RWPE1 (cell line): ENCODE results near the gene FAM174C.

Experiments
- CTCF ChIA-PET: fragments of 350-600 bp; sonication (Branson Sonifier 250); formaldehyde crosslinking; extraction: SDS; loops from one replicate; lab custom pipeline; 2021; lab: Yijun Ruan, JAX
- POLR2A ChIA-PET: fragments of 400-600 bp; formaldehyde crosslinking; extraction: SDS; loops from one replicate; lab custom pipeline; 2020; ENCODE audit warnings: antibody characterized with exemption; ENCODE audit not compliant: low non-redundant PET; lab: Yijun Ruan, JAX
- DNase-seq: peaks from one replicate; pipeline ENCODE4 v3.0.0; 2012; ENCODE audit warnings: low spot score
- H3K27ac ChIP-seq: fragments of 450-650 bp; 2 replicates; pipeline ENCODE4 v1.5.1; 2017
- TF ChIP-seq, protein P1 (sequence below): fragments of 450-650 bp; conservative IDR thresholded peaks from 2 replicates; pipeline ENCODE4 v1.5.1; 2017; ENCODE audit warnings: low read depth, mild to moderate bottlenecking

Gene FAM174C

GRCh38 chr19:1310853-1311180 lies 35.5 kb downstream of the FAM174C start:
- no peak for DNase-seq
- POLR2A ChIA-PET = no interaction called here
- CTCF ChIA-PET = interaction anchor here (1.4 kb wide), 1 partner anchor 31 kb away, joined by 3 read pairs; no protein-coding TSS in a partner anchor

DNA sequence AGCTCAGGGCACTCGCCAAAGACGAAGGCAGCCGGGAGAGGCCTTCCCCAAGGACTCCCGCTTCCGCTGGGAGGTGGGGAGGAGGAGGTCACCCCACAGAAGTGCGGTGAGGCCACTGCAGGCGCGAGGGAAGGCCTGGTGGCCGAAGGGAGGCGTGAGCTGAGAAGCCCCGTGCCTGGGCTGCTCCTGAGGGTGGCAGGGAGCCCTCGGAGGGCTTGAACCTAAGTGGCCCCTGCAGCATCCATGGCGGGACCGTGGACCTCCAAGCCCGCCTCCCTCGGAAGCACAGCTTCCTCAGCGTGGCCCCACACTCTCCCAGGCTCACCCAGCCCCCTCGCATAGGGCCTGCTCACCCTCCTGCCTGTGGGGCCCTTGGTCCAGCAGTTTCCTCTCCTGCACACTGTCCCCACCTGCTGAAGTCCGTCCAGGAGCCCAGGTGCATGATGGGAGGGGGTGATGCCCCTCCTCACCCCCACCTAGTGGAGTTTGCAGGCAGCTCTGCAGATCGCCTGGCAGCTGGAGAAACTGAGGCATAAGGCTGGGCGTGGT lies 36.3 kb downstream of the FAM174C start:
- CTCF ChIA-PET = interaction anchor here (0.5 to 1.4 kb wide), 2 partner anchors 31 to 32 kb away, joined by 3 read pairs; no protein-coding TSS in a partner anchor
- no peak for DNase-seq
- POLR2A ChIA-PET = no interaction called here
- peak overlapping the region; percentile 92 for H3K27ac ChIP-seq
- TF ChIP-seq, protein P1, sequence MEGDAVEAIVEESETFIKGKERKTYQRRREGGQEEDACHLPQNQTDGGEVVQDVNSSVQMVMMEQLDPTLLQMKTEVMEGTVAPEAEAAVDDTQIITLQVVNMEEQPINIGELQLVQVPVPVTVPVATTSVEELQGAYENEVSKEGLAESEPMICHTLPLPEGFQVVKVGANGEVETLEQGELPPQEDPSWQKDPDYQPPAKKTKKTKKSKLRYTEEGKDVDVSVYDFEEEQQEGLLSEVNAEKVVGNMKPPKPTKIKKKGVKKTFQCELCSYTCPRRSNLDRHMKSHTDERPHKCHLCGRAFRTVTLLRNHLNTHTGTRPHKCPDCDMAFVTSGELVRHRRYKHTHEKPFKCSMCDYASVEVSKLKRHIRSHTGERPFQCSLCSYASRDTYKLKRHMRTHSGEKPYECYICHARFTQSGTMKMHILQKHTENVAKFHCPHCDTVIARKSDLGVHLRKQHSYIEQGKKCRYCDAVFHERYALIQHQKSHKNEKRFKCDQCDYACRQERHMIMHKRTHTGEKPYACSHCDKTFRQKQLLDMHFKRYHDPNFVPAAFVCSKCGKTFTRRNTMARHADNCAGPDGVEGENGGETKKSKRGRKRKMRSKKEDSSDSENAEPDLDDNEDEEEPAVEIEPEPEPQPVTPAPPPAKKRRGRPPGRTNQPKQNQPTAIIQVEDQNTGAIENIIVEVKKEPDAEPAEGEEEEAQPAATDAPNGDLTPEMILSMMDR = no peak

More at GRCh38 chr19:1310853-1311180, 35.5 kb downstream of the FAM174C start:
- TF ChIP-seq, protein P1 = no peak
- H3K27ac ChIP-seq = no peak overlapping the region

DNA sequence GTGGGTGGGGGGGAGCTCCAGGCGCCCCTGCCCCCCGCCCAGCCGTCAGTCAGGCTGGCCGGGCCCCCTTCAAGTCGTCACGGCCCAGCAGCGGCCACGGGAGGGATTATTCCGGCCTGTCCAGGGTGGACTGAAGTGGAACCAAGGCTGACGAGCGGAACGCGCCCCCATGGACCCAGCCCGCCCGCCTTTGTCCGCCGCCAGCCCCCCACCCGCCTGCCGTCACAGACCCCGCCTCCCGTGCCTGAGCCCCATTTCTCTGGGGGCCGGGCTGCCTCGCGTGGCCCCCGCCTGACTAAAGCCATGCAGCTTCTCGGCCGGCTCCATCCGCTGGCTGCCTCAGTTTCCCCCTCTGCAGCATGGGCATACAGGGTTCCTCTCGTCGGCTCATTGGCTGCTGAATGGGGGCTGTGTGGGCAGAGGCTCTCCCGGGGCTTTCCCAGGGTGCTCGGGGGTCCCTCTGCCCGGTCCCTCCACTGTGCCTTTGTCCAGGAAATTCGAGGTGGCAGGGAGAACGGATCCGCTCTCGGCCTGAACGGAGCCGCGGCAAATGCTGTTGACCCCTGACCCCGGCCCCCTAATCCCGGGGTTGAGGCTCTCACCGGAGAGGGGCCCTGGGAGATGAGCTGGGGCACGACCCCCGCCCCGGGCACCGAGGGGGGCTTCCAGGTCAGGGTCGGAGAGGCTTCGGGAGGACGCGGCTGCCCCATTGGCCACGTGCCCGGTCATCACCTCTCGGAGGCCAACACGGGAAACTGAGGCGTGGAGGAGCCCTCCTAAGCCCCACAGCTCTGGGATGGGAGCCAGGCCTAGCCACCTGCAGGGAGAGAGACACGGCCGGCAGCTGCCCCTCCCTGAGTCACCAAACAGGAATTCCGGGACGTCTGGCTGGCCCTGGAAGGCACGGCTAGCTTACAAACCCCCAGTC lies 37.7 kb downstream of the FAM174C start:
- CTCF ChIA-PET = interaction anchor here (0.7 kb wide), 1 partner anchor 153 kb away, joined by 3 read pairs; no protein-coding TSS in a partner anchor
- TF ChIP-seq, protein P1 = no peak
- DNase-seq = peak; percentile 93
- H3K27ac ChIP-seq = peak overlapping the region; percentile 92
- POLR2A ChIA-PET = no interaction called here

DNA sequence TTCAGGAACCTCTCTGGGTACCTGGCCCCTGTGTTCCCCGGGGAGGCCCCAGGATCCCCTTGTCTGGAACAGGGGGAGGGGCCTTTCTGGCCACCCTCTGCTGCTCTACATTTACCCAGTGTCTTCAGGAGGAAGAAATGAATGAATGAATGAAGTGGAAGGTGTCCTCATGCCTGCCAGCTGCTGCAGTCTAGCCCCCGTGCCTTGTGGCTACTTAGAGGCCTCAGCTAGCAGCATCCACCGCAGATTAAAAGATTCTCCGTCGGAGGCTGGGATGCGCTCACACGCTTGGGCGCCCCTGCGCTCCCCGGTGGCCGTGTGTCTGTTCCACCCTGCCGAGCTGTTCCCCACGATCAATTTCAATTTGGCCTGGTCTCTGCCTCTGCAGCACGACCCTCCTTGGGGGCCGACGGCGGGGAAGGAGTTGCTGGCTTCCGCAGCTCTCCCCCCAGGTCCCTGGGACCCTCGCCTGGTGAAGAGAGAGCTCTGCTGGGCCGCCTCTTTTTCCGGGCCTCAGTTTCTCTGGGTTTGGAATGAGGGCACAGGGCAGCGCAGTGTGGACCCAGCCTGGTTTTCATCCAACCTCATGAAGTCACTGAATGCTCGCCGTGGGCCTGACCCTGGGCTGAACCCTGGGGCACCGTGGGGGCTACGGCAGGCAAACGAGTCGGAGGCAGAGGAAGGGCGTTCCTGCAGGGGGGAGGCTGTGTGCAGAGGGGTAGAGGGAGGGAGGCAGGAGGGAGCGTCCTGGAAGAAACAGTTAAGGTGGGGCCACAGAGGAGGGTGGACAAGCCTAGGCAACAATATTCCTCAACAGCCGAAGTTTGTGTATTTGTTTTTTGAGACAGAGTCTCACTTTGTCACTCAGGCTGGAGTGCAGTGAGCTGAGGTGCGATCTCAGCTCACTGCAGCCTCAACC lies 38.6 kb downstream of the FAM174C start:
- ChIA-PET CTCF (interaction anchor here (0.6 to 0.8 kb wide), 3 partner anchors 54 to 152 kb away, joined by 3 to 5 read pairs (median 3); no protein-coding TSS in a partner anchor), POLR2A (no interaction called here)
- TF ChIP-seq, protein P1 = no peak
- DNase-seq = no peak
- H3K27ac ChIP-seq = peak overlapping the region; percentile 92

GRCh38 chr19:1315470-1316166 lies 40.3 kb downstream of the FAM174C start:
- H3K27ac ChIP-seq = peak overlapping the region; percentile 92
- ChIA-PET CTCF (interaction anchor here (0.6 to 1.6 kb wide), 12 partner anchors 9 to 319 kb away, joined by 3 to 8 read pairs (median 3); no protein-coding TSS in a partner anchor), POLR2A (no interaction called here)
- peak; percentile 66 for DNase-seq
- TF ChIP-seq, protein P1 = peak; percentile 80
